ENCODE measurements around the gene AUTS2.

The AUTS2 gene

DNA sequence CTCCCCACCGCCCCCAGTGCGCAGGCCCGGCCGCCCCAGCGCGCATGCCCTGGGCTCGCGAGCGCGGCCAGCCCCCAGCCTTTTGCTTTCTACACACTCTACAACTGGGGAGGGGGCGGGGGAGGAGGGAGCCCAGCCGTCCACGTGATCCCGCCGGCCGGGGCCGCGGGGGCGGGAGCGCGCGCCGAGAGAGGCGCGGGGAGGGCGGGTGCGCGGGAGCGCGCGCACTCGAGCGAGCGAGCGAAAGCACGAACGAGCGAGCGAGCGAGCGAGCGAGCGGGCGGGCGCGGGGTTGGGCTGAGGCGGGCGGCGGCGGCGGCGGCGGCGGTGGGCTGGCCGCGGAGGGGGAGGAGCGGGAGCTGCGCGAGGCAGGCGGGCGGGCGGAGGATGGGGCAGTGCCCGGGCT lies at the start of gene AUTS2:
TSS of gene AUTS2 (plus strand) at position 395 of the 406 bp plus-strand sequence. CDS start 1,179 bp downstream, outside the sequence.
- H3K36me3 Mint-ChIP-seq (ENCODE audit: low read depth) = no peaks in the 10 kb centered on the region
- no peaks in the 10 kb centered on the region for H3K9me3 Mint-ChIP-seq
- H3K4me1 Mint-ChIP-seq = no peaks in the 10 kb centered on the region
- H3K4me3 Mint-ChIP-seq = peak within 1 kb of the TSS; percentile 82 to 99 (median 82)
- H3K27ac Mint-ChIP-seq = peak within 1 kb of the TSS; percentile 89 to 98 (median 96)
- peaks cover 14% of the 10 kb centered on the region for H3K27me3 Mint-ChIP-seq (ENCODE audit: low read depth)
- TF ChIP-seq, protein P1, sequence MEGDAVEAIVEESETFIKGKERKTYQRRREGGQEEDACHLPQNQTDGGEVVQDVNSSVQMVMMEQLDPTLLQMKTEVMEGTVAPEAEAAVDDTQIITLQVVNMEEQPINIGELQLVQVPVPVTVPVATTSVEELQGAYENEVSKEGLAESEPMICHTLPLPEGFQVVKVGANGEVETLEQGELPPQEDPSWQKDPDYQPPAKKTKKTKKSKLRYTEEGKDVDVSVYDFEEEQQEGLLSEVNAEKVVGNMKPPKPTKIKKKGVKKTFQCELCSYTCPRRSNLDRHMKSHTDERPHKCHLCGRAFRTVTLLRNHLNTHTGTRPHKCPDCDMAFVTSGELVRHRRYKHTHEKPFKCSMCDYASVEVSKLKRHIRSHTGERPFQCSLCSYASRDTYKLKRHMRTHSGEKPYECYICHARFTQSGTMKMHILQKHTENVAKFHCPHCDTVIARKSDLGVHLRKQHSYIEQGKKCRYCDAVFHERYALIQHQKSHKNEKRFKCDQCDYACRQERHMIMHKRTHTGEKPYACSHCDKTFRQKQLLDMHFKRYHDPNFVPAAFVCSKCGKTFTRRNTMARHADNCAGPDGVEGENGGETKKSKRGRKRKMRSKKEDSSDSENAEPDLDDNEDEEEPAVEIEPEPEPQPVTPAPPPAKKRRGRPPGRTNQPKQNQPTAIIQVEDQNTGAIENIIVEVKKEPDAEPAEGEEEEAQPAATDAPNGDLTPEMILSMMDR (IDR thresholded peaks at IDR 0.05; ENCODE audit: unreplicated experiment in 3 of 3) = no peak

DNA sequence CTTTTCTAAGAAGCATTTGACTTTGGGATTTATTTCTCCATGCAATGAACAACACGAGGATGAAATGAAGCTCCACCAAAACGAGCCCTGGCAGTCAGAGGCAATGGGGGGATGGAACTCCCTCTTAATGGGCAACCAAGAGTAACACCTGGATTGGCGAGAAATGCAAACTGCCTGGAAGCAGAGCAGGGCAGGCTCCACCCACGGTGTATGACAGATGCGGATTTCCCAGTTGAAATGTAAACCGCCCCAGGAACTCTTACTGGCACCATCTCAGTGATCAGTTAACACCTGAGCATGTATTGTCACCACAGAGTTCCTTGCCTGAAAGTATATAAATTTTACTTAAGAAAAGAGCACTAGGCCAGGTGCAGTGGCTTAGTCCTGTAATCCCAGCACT lies 47.3 kb upstream of the AUTS2 start:
- Mint-ChIP-seq H3K36me3 (ENCODE audit: low read depth) (no peaks in the 10 kb centered on the region), H3K4me1 (no peaks in the 10 kb centered on the region), H3K4me3 (no peak overlapping the region), H3K27ac (no peak overlapping the region), H3K27me3 (ENCODE audit: low read depth) (peaks cover 3% of the 10 kb centered on the region), H3K9me3 (no peaks in the 10 kb centered on the region)
- TF ChIP-seq, protein P1 (IDR thresholded peaks at IDR 0.05; ENCODE audit: unreplicated experiment in 3 of 3) = no peak

DNA sequence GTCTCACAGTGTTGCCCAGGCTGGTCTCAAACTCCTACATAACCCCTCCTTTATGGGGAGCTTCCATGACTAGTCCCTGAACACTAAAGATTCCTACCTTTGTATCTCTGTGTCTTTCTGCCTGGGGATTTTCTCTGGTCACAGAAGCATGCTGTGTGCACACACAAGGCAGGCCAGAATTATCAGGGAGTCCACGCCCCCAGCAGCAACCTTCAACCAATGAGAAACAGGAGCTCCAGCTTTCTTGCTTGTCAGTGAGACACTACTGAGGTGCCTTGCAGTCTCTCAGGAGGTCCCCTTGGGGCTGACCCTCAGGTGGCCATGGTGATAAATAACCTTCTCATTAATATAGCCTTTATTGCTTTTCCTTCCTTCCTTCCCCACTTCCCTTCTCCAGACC lies 45.1 kb upstream of the AUTS2 start:
- Mint-ChIP-seq H3K9me3 (no peaks in the 10 kb centered on the region), H3K27me3 (ENCODE audit: low read depth) (peaks cover 9% of the 10 kb centered on the region), H3K4me1 (no peaks in the 10 kb centered on the region), H3K36me3 (ENCODE audit: low read depth) (no peaks in the 10 kb centered on the region), H3K4me3 (no peak overlapping the region), H3K27ac (no peak overlapping the region)
- TF ChIP-seq, protein P1 (IDR thresholded peaks at IDR 0.05; ENCODE audit: unreplicated experiment in 3 of 3) = no peak

DNA sequence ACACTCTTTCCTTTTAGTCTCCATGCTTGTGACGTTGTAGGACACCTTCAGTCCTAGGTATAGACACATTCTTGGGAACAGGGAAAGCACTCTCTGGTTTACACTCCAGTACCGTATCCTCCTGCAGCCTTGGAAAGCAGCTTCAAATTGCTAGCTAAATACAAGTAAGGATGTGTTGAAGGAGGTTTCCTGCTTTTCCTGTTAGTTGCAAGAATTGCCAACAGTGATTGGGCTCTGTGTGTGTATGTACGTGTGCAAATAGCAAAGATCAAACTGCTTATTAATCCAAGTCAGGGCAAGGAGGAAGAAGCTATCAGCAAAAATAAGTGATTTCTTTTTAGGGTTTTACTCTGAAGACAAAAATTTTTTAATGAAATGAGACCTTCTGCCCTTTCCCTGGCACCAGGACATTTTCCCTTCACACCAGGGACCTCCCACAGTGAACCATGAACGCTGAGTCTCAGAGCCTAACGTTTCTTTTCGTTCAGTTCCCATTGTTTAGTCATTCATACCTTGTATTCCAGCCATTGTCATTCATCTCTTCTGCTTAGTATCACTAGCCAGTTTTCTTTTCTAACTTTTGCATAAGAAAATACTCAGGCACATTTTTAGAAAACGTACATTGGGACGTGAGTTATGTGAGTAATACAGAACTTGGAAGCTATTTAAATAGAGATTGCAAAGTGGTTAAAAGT lies 36.9 kb upstream of the AUTS2 start:
- Mint-ChIP-seq H3K27ac (peak overlapping the region in 1 of 3 experiments; percentile 34), H3K4me3 (no peak overlapping the region), H3K4me1 (peaks cover 19% of the 10 kb centered on the region), H3K36me3 (ENCODE audit: low read depth) (no peaks in the 10 kb centered on the region), H3K27me3 (ENCODE audit: low read depth) (peaks cover 24% of the 10 kb centered on the region), H3K9me3 (no peaks in the 10 kb centered on the region)
- TF ChIP-seq, protein P1 (IDR thresholded peaks at IDR 0.05; ENCODE audit: unreplicated experiment in 3 of 3) = no peak

DNA sequence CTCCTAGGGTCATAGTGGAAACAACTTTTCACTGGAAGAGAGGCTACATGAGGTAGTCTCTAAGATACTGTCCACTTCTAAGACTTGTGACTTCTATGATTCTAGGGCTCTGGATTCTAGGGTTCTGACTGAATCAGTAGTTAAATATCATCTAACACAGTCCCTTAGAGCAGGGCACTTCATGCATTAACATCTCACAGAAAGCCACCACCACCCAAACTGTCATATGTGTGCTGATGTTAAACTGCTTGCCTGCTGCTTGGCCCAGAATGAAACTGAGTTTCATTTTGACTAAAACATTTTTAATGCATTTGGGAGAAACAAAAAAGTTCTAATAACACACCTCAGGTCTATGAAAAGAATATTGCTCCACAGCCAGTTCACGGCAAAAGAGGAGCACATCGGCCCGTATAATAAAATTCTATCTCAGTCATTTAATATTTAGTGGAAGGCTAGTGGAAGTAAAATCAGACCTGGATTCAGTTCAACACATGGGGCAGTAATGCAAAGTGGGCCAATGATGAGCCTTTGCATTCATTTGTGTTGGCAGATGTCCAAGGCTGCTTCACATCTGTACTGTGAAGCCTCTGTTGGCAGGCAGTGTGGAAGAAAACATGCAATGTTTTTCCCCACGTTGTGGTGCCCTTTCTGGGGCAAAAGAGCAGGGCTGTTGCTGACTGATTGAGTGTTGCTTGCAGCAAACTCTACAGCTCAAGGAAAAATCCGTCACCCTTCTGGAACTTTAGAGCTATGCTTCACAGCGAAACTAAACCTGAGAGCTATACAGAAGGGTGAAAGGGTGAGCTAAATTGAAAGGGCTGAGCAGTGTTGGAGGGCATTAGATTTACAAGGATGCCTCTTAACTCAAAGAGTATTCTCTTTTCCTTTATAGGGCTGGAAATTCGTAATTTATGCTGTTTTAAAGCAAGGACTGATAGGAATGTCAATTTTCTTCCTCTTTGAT lies 33.5 kb upstream of the AUTS2 start:
- H3K4me1 Mint-ChIP-seq = peaks cover 19% of the 10 kb centered on the region
- H3K4me3 Mint-ChIP-seq = peak overlapping the region in 1 of 3 experiments; percentile 0
- H3K27me3 Mint-ChIP-seq (ENCODE audit: low read depth) = peaks cover 36% of the 10 kb centered on the region
- TF ChIP-seq, protein P1 (IDR thresholded peaks at IDR 0.05; ENCODE audit: unreplicated experiment in 3 of 3) = no peak
- H3K9me3 Mint-ChIP-seq = no peaks in the 10 kb centered on the region
- peak overlapping the region; percentile 40 to 59 (median 55) for H3K27ac Mint-ChIP-seq
- H3K36me3 Mint-ChIP-seq (ENCODE audit: low read depth) = no peaks in the 10 kb centered on the region
